NCI-H2171 treated with DMSO at 0.1 percent for 48 hours (cell line): Measurements from ENCODE around the gene CALR.
A peak's percentile ranks its signal among the peaks of the same experiment; 100 is the strongest.
"Not testable (repeated sequence)": the region's sequence is repeated elsewhere in the genome, so short reads cannot be mapped to it uniquely, and the experiment has no call there.

Experiments
- DNase-seq: peaks from one replicate; lab custom pipeline; 2025; lab: John Stamatoyannopoulos, UW

CALR gene

GRCh38 chr19:12952488-12953137 lies 14.2 kb downstream of the CALR start:
- peak; percentile 85 for DNase-seq

DNA sequence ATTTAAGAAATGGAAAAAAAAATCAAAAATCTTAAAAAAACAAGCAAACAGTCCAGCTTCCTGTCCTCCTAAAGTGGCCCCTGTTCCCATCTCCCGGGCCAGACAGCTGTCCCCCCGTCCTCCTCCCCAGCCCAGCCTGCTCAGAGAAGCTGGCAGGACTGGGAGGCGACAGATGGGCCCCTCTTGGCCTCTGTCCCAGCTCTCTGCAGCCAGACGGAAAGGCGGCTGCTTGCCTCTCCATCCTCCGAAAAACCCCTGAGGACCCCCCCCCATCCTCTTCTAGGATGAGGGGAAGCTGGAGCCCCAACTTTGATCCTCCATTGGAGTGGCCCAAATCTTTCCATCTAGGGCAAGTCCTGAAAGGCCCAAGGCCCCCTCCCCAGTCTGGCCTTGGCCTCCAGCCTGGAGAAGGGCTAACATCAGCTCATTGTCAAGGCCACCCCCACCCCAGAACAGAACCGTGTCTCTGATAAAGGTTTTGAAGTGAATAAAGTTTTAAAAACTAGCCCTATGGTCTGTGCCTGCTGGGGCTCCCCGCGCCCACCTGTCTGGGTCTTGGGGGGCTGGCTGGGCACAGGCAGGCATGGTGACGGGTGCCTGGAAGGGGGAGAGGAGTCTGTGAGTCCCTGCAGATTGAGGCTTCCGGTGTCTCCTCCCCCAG lies 14.9 kb downstream of the CALR start:
- peak; percentile 88 for DNase-seq

GRCh38 chr19:12953799-12954611 lies 15.6 kb downstream of the CALR start:
- DNase-seq: peak; percentile 83

DNA sequence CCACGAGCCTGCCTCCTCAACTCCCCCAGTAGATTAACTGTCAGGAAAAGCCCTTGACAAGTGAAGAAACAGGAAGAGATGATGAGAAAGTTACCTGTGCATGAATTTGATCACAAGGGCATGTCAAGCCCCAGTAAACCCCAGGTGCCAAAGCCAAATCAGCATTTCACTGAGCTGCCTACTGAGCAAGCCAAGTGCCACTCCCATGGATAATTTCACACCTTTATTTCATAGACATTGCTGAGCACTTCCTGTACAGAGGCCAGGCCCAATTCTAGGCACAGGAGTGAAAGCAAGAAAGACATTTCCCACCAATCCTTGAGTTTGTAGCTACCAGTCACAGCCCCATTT lies 16.2 kb downstream of the CALR start:
- no peak for DNase-seq

DNA sequence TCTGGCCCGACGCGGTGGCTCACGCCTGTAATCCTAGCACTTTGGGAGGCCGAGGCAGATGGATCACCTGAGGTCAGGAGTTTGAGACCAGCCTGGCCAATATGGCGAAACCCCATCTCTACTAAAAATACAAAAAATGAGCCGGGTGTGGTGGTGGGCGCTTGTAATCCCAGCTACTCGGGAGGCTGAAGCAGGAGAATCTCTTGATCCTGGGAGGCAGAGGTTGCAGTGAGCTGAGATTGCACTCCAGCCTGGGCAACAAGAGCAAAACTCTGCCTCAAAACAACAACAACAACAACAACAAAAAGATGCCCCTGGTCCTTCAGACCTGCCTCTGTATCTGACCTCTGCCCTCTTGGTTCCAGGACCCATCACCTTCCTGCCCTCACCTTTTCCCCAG lies 17.2 kb downstream of the CALR start:
- DNase-seq: not testable (repeated sequence)

DNA sequence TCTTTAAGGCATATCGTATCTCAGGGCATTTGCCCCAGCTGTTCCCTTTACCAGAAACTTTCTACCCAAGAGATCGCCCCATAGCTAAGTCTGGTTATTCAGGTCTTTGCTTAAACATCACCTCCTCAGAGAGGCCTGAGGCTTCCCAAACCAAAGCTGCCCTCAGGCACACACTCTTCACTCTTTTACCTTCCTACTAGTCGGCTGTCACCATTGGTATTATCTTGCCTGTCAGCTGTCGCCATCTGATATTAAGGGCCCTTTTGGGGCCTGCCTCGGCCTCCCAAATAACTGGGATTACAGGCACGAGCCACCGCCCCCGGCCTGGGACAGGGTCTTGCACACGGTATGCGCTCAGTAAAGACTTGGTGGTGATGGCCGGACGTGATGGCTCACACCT lies 17.6 kb downstream of the CALR start:
- no peak for DNase-seq

DNA sequence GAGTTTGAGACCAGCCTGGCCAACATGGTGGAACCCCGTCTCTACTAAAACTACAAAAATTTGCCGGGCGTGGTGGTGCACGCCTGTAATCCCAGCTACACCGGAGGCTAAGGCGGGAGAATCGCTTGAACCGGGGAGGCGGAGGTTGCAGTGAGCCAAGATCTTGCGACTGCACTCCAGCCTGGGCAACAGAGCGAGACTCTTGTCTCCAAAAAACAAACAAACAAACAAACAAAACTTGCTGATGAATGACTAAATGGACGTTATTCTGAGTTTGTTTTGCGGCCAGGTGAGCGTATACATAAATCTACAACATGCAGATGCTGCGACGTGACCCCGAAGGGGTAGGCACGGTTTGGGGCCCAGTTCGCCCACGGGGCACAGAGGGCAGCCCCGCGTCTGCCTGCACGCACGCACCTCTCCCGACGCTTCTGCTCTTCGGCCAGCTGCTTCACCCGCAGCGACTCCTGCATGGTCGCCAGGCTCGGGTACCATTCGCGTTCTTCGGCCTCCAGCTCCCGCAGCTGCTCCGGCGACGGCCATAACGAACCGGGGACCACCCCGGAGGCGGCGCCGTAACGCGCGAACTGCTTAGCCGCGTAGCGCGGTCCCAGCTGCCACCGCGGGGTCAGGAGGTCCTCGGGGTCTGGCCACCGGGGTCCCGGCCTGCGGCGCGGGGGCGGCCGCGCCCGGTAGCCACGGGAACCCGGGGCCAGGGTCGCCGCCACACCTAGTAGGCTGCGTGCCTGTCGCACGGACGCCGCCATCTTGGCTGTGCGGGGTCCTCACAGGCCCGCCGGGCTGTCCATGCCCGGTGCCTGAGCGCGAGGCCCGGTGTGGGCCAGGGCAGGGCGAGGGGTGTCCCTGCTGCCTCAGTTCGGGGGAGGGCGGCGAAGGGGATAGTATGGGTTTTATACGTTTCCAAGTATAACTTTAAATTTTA lies 18.3 kb downstream of the CALR start, which contains the start of gene GADD45GIP1:
GADD45GIP1 (minus strand) TSS at position 778 of the 943 bp plus-strand sequence; CDS start at position 767, 11 bp downstream.
- DNase-seq: peak; percentile 77

- not testable (repeated sequence) for DNase-seq
Measured at GRCh38 chr19:12957389-12957952, 19.1 kb downstream of the CALR start.

DNA sequence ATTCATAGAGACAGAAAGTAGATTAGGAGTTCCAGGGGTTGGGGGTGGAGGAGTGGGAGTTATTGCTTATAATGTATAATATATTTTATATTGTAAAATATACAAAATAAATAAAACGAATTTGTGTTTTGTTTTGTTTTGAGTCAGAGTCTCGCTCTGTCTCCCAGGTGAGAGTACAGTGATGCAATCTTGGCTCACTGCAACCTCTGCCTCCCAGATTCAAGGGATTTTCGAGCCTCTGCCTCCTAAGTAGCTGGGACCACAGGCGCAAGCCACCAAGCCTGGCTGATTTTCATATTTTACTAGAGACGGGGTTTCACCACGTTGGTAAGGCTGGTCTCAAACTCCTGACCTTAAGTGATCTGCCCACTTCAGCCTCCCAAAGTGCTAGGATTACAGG lies 21.1 kb downstream of the CALR start:
- DNase-seq: no peak

DNA sequence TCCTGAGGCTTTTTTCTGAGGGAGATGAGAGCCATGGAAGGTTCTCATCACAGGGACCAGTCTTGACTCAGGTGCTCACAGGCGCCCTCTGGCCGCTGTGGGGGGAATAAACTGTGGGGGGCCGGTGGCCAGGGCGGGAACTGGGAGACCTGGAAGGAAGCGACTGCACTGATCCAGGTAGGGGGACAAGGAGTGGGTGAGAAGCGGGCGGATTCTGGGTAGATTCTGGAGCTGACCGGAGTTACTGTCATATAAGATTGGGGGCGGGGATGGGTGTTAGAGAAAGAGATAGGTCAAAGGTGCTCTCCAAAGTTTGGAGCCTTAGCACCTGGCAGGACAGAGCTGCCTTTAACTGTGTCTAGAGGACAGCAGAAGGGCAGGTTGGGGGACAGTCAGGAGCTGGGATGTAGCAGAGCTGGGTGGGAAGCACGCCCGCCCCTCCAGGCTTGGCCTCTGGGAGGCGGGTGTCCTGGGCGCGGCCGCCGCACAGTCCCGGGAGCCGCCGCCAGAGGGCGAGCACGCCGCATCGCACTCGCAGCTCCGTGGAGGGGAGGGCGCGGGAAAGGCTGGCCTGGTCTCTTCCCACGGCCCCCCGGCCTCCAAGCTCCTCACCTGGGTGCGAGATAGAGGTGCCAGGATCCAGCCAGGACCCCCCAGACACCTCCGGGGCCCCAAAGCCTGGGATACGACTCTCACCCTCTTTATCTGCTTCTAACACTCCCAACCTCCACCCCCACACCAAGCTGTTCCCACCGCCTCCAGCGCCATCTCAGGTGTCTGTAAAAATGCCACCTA lies 26.8 kb downstream of the CALR start:
- peak; percentile 86 for DNase-seq

DNA sequence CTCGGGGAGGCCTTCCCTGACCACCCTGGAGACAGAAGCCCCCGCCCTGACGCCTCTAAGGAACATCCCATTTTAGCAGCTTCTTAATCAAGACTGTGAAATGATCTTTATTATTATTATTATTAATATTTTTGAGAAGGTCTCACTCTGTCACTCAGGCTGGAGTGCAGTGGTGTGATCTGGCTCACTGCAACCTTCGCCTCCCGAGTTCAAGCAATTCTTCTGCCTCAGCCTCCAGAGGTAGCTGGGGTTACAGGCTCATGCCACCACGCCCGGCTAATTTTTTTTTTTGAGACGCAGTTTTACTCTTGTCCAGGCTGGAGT lies 27.4 kb downstream of the CALR start:
- DNase-seq: no peak

- DNase-seq: no peak
Measured at GRCh38 chr19:12967907-12968306, 29.5 kb downstream of the CALR start.

DNA sequence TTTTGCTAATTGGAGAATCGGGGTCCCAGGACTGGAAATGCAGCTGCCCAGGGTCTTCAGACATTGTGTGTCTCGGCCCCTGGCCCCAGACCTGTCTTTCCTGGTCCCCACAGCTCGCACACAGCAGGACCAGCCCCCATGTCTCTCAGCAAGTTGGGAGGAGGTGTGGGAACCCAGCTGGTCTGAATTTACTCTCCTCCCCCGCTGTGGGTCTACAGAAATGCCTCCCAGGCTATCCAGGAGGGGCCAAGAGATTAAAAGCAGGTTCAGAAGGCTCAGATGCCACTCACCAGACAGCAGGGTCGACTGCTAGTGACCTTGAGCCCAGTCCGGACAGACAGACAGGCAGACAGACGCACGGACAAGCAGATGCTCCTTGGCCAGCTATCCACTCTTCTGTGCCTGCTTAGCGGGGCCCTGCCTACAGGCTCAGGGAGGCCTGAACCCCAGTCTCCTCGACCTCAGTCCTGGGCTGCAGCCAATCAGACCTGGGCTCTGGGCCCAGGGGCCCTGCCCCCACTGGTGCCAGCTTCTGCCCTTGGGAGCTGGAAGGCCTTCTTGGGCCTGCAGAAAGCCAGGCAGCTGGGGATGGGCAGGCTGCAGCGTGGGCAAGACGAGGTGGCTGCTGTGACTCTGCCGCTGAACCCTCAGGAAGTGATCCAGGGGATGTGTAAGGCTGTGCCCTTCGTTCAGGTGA lies 31.0 kb downstream of the CALR start, which contains the start of gene DAND5:
DAND5 (plus strand) TSS at position 285 of the 697 bp plus-strand sequence; CDS start at position 370, 85 bp downstream.
- peak; percentile 36 for DNase-seq

DNA sequence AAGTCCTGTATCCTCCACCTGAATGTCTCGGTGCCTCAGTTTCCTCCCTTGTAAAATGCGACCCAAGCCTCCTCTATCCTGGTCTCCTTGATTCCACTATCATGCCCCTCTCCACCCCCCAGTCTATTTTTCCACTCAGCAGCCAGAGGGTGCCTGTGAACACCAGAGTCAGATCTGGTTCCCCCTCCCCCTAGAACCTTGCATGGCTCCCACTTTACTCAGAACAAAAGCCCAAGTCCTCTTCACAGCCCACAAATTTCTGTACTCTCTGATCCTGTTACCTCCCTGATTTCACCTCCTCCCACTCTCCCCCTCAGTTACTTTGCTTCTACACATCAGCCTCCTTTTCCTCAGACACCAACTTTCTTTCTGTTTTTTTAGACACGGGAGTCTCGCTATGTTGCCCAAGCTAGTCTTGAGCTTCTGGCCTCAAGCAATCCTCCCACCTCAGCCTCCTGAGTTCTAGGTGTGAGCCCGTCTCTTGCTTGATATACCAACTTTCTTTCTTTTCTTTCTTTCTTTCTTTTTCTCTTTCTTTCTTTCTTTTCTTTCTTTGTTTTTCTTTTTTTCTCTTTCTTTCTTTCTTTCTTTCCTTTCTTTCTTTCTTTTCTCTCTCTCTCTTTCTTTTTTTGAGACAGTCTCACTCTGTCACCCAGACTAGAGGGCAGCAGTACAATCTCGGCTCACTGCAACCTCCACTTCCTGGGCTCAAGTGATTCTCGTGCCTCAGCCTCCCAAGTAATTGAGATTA lies 31.8 kb downstream of the CALR start:
- no peak for DNase-seq

GRCh38 chr19:12973236-12973635 lies 34.8 kb downstream of the CALR start:
- no peak for DNase-seq

- peak; percentile 84 for DNase-seq
Measured at GRCh38 chr19:12974301-12975220, 36.2 kb downstream of the CALR start.

- peak; percentile 90 for DNase-seq
Measured at GRCh38 chr19:12975221-12975741, 36.9 kb downstream of the CALR start.

- DNase-seq: not testable (repeated sequence)
Measured at GRCh38 chr19:12976109-12976508, 37.7 kb downstream of the CALR start.
